Loucy (cell line): ENCODE measurements around the gene NPHP4.

Experiments
- H2AFZ ChIP-seq: fragments of 200-600 bp; sonication (generic); 2 replicates; pipeline ENCODE4 v1.6.0; 2016; ENCODE audit warnings: antibody characterized with exemption, mild to moderate bottlenecking, low read length, moderate library complexity
- H3F3A ChIP-seq: fragments of 200-600 bp; 2 replicates; pipeline ENCODE4 v1.6.0; 2016; ENCODE audit warnings: antibody characterized with exemption, low read depth, mild to moderate bottlenecking
- H3K27me3 ChIP-seq: fragments of 200-600 bp; sonication (generic); 2 replicates; pipeline ENCODE4 v1.6.1; 2014; ENCODE audit warnings: low read length, mild to moderate bottlenecking; ENCODE audit not compliant: insufficient read depth, poor library complexity, severe bottlenecking
- H3K36me3 ChIP-seq: fragments of 200-600 bp; sonication (generic); 2 replicates; pipeline ENCODE4 v1.6.1; 2016; ENCODE audit warnings: low read length; ENCODE audit not compliant: insufficient read depth
- H3K4me1 ChIP-seq: fragments of 200-600 bp; sonication (generic); 2 replicates; pipeline ENCODE4 v1.5.1; 2014; ENCODE audit warnings: low read length, mild to moderate bottlenecking; ENCODE audit not compliant: insufficient read depth, poor library complexity, severe bottlenecking
- H3K4me2 ChIP-seq: fragments of 200-600 bp; sonication (generic); 2 replicates; pipeline ENCODE4 v1.6.0; 2014; ENCODE audit warnings: antibody characterized with exemption, low read length, low read depth, mild to moderate bottlenecking; ENCODE audit not compliant: poor library complexity, severe bottlenecking
- H3K4me3 ChIP-seq: fragments of 200-600 bp; sonication (generic); 2 replicates; pipeline ENCODE4 v1.5.1; 2014; ENCODE audit warnings: low read length, mild to moderate bottlenecking, mixed read lengths; ENCODE audit not compliant: poor library complexity, severe bottlenecking
- H3K79me2 ChIP-seq: fragments of 200-600 bp; sonication (generic); 2 replicates; pipeline ENCODE4 v1.6.1; 2014; ENCODE audit warnings: low read length; ENCODE audit not compliant: insufficient read depth
- H3K9ac ChIP-seq: fragments of 200-600 bp; sonication (generic); 2 replicates; pipeline ENCODE4 v1.6.0; 2014; ENCODE audit warnings: mild to moderate bottlenecking, low read depth, low read length, moderate library complexity; ENCODE audit not compliant: poor library complexity, severe bottlenecking
- H3K9me2 ChIP-seq: fragments of 200-600 bp; sonication (generic); replicated peaks from 2 replicates; pipeline ENCODE4 v1.6.1; 2016; ENCODE audit warnings: low read depth, low read length, mixed read lengths
- H3K9me3 ChIP-seq: fragments of 200-600 bp; sonication (generic); 2 replicates; pipeline ENCODE4 v1.6.1; 2014; ENCODE audit warnings: mild to moderate bottlenecking, antibody characterized with exemption, low read length, low read depth; ENCODE audit not compliant: insufficient read depth
- H4K20me1 ChIP-seq: fragments of 200-600 bp; sonication (generic); 2 replicates; pipeline ENCODE4 v1.6.0; 2014; ENCODE audit warnings: antibody characterized with exemption, low read length, mild to moderate bottlenecking; ENCODE audit not compliant: insufficient read depth, poor library complexity, severe bottlenecking
- EZH2phosphoT487 ChIP-seq: fragments of 200-600 bp; IDR thresholded peaks from 2 replicates; pipeline ENCODE4 v1.6.1; 2018; ENCODE audit warnings: antibody characterized with exemption, mild to moderate bottlenecking, moderate library complexity, borderline replicate concordance
- TF ChIP-seq, protein P1 (sequence below): fragments of 200-600 bp; sonication (generic); conservative IDR thresholded peaks from 2 replicates; pipeline ENCODE4 v1.5.1; 2014; ENCODE audit warnings: mild to moderate bottlenecking, antibody characterized with exemption, low read length

The NPHP4 gene

GRCh38 chr1:5913078-5913845 is 79.0 kb downstream of the NPHP4 start:
- no peak for TF ChIP-seq EZH2phosphoT487
- TF ChIP-seq, protein P1, sequence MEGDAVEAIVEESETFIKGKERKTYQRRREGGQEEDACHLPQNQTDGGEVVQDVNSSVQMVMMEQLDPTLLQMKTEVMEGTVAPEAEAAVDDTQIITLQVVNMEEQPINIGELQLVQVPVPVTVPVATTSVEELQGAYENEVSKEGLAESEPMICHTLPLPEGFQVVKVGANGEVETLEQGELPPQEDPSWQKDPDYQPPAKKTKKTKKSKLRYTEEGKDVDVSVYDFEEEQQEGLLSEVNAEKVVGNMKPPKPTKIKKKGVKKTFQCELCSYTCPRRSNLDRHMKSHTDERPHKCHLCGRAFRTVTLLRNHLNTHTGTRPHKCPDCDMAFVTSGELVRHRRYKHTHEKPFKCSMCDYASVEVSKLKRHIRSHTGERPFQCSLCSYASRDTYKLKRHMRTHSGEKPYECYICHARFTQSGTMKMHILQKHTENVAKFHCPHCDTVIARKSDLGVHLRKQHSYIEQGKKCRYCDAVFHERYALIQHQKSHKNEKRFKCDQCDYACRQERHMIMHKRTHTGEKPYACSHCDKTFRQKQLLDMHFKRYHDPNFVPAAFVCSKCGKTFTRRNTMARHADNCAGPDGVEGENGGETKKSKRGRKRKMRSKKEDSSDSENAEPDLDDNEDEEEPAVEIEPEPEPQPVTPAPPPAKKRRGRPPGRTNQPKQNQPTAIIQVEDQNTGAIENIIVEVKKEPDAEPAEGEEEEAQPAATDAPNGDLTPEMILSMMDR: no peak
- no peaks in the 10 kb centered on the region for H3K36me3 ChIP-seq

DNA sequence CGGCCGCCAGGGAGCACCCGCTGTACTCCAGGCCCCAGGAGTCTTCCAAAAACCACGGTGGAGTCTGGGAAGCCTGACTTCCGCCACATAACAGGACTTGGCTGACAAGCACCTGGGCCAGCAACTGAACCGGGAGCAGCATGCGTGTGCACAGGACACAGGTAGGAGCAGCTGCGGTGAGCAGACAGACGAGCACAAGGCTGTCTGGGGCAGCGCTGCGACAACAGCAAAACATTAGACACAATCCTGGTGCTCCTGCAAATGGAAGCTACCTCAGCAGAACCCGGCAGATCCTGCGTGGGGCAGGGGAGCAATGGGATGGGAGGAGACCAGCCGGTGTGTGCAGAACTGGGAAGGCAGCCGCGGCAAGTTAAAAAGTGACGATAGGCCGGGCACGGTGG is 80.4 kb downstream of the NPHP4 start:
- no peaks in the 10 kb centered on the region for H3K27me3 ChIP-seq
- H3K4me1 ChIP-seq: no peaks in the 10 kb centered on the region
- no peaks in the 10 kb centered on the region; the same call in 1 of the 2 replicates for H3K36me3 ChIP-seq
- H3K4me2 ChIP-seq: no peak overlapping the region
- H4K20me1 ChIP-seq: no peaks in the 10 kb centered on the region
- no peak overlapping the region for H3K9ac ChIP-seq
- H2AFZ ChIP-seq: no peak overlapping the region
- H3F3A ChIP-seq: no peaks in the 10 kb centered on the region
- no peaks in the 10 kb centered on the region for H3K79me2 ChIP-seq
- H3K9me3 ChIP-seq: no peaks in the 10 kb centered on the region
- no peaks in the 10 kb centered on the region for H3K9me2 ChIP-seq
- TF ChIP-seq, protein P1: no peak
- H3K4me3 ChIP-seq: no peak overlapping the region

More at GRCh38 chr1:5913078-5913845, 79.0 kb downstream of the NPHP4 start:
- Histone ChIP-seq H3K4me2 (no peak overlapping the region), H3K9ac (no peak overlapping the region), H3F3A (no peaks in the 10 kb centered on the region), H3K79me2 (no peaks in the 10 kb centered on the region), H2AFZ (no peak overlapping the region), H3K9me3 (no peaks in the 10 kb centered on the region), H3K9me2 (no peaks in the 10 kb centered on the region), H3K4me3 (no peak overlapping the region), H3K4me1 (no peaks in the 10 kb centered on the region), H4K20me1 (no peaks in the 10 kb centered on the region), H3K27me3 (no peaks in the 10 kb centered on the region)

DNA sequence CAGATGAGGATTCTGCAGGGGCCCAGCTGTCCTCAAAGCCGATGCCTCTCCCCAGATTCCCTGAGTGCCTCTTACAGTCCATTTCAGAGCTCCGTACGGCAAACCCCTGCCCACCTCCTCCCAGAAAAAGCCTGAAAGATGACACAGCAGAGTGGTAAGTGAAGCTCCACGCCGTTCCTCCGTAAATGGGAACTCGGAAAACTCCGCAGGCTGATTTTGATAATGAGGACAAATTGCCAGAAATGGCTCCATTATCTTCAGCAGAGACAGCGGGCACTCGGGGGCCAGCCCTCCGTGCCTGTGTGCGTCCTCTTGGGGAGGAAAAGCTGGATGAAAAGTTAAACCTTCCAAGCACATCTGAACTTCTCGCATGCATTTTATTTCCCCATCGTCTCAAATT is 81.1 kb downstream of the NPHP4 start:
- Histone ChIP-seq H3K9me3 (no peaks in the 10 kb centered on the region), H3K79me2 (no peaks in the 10 kb centered on the region), H4K20me1 (no peaks in the 10 kb centered on the region), H2AFZ (no peak overlapping the region), H3K27me3 (no peaks in the 10 kb centered on the region), H3K4me2 (no peak overlapping the region), H3K4me3 (no peak overlapping the region), H3K36me3 (no peaks in the 10 kb centered on the region; the same call in 1 of the 2 replicates), H3K4me1 (no peaks in the 10 kb centered on the region), H3F3A (no peaks in the 10 kb centered on the region), H3K9me2 (no peaks in the 10 kb centered on the region), H3K9ac (no peak overlapping the region)
- no peak for TF ChIP-seq EZH2phosphoT487

DNA sequence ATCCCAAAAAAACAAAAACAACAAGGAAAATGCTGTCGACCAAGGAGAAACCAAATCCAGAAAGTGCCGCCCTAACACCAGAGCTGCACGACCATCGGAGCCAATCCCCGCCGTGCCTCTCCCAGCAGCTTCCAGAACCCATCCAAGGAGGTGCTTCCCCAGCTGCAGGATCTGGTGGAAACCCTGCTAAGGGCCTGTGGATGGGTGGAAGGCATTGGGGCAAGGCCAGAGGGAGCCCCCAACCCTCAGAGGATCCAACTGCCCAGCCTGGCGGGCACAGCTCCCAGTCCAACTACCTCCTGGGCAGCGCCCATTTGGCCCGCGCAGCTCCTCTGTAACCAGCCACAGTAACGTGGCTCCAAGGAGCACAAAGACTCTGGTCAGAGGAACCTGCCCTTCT is 81.6 kb downstream of the NPHP4 start:
- no peak overlapping the region for H3K9ac ChIP-seq
- H3K4me1 ChIP-seq: no peaks in the 10 kb centered on the region
- no peak overlapping the region for H3K4me2 ChIP-seq
- no peaks in the 10 kb centered on the region for H3K9me2 ChIP-seq
- H4K20me1 ChIP-seq: no peaks in the 10 kb centered on the region
- H3K79me2 ChIP-seq: no peaks in the 10 kb centered on the region
- H3K27me3 ChIP-seq: no peaks in the 10 kb centered on the region
- H3K36me3 ChIP-seq: peaks cover 2% of the 10 kb centered on the region; the same call in 1 of the 2 replicates
- no peaks in the 10 kb centered on the region for H3F3A ChIP-seq
- TF ChIP-seq, protein P1: no peak
- no peak for TF ChIP-seq EZH2phosphoT487
- no peak overlapping the region for H2AFZ ChIP-seq
- H3K4me3 ChIP-seq: no peak overlapping the region
- H3K9me3 ChIP-seq: no peaks in the 10 kb centered on the region
